Esophagus squamous epithelium (tissue), 4 donors: ENCODE measurements around the gene DIS3L2.

ENCODE experiments used
- POLR2A ChIP-seq, 4 donors: fragments of 450-650 bp; IDR thresholded peaks; one replicate each; pipeline ENCODE4 v1.6.1; 2017; ENCODE audit warnings: antibody characterized with exemption in 4 of 4, mild to moderate bottlenecking in 4 of 4, moderate library complexity in 3 of 4
- TF ChIP-seq, protein P1 (sequence below), 6 experiments: fragments of 450-650 bp in 4 of 6; fragments of 200-600 bp in 2 of 6; sonication (generic) in 2 of 6; IDR thresholded peaks; one replicate each; pipeline ENCODE4 v1.5.1; 2016 to 2019; ENCODE audit warnings: antibody characterized with exemption in 6 of 6, mild to moderate bottlenecking in 4 of 6, moderate library complexity in 4 of 6

DNA sequence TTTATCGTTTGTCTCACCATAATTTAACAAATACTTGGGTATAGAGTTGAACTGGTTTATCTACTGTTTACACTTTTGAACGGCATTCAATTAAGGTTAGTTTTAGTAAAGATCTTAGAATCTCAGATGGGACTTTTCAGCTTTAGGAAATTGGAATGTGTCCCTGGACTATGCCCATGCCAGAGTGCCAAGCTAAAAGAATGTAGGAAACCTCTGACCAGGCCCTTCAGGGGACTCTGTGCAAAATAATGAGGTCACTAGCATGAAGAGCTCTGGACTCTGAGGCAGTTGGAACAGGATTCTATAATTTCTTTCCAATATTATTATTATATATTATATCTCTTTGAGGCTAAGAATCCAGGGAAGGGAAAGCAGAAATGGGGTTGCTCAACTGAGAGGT lies 13.5 kb downstream of the DIS3L2 start:
- no peak for TF ChIP-seq POLR2A (IDR thresholded peaks at IDR 0.05)
- TF ChIP-seq, protein P1, sequence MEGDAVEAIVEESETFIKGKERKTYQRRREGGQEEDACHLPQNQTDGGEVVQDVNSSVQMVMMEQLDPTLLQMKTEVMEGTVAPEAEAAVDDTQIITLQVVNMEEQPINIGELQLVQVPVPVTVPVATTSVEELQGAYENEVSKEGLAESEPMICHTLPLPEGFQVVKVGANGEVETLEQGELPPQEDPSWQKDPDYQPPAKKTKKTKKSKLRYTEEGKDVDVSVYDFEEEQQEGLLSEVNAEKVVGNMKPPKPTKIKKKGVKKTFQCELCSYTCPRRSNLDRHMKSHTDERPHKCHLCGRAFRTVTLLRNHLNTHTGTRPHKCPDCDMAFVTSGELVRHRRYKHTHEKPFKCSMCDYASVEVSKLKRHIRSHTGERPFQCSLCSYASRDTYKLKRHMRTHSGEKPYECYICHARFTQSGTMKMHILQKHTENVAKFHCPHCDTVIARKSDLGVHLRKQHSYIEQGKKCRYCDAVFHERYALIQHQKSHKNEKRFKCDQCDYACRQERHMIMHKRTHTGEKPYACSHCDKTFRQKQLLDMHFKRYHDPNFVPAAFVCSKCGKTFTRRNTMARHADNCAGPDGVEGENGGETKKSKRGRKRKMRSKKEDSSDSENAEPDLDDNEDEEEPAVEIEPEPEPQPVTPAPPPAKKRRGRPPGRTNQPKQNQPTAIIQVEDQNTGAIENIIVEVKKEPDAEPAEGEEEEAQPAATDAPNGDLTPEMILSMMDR (IDR thresholded peaks at IDR 0.05), result no peak
